ENCODE measurements around the gene CSF1. TPM values are rescaled to one million over a fixed set of nuclear protein-coding genes. Genes with fewer than 3 reads are reported as not detected.
A peak's percentile ranks its signal among the peaks of the same experiment; 100 is the strongest.

The CSF1 gene
- total RNA-seq, 4 donors from 2014 or later: 9.7 to 41.9 (median 22.0) TPM

DNA sequence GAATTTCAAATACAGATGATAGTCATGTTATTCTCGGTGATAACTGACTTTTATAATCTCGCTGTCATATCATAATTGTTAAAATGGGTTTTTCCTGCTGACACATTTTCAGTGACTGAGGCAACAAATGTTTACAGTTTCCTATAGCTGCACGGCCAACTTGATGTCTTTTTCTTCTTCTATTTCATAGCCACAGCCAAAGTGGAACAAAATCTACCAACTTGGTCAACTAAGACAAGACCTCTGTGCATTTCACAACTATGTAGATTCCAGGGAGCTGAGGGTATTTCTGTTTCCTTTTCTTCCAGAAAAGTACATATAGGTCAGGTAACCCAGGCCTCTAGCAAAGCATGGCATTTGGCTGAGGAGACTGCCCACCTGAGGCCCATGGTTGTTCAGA lies 63.5 kb downstream of the CSF1 start:
- TF ChIP-seq, protein P1, sequence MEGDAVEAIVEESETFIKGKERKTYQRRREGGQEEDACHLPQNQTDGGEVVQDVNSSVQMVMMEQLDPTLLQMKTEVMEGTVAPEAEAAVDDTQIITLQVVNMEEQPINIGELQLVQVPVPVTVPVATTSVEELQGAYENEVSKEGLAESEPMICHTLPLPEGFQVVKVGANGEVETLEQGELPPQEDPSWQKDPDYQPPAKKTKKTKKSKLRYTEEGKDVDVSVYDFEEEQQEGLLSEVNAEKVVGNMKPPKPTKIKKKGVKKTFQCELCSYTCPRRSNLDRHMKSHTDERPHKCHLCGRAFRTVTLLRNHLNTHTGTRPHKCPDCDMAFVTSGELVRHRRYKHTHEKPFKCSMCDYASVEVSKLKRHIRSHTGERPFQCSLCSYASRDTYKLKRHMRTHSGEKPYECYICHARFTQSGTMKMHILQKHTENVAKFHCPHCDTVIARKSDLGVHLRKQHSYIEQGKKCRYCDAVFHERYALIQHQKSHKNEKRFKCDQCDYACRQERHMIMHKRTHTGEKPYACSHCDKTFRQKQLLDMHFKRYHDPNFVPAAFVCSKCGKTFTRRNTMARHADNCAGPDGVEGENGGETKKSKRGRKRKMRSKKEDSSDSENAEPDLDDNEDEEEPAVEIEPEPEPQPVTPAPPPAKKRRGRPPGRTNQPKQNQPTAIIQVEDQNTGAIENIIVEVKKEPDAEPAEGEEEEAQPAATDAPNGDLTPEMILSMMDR (IDR thresholded peaks at IDR 0.05): no peak
- no peak for TF ChIP-seq POLR2A (IDR thresholded peaks at IDR 0.05)
- 97 to 98% methylated on average over 3 of the region's 3 CpGs for WGBS, 2 donors
- no peak for DNase-seq (ENCODE audit: low spot score in 2 of 2)
- intact Hi-C loops (cut with DNase I; ENCODE audit: low total_unique reads): no loop called here
- no peak overlapping the region for H3K4me3 ChIP-seq (ENCODE audit: low read depth, poor library complexity, severe bottlenecking)

DNA sequence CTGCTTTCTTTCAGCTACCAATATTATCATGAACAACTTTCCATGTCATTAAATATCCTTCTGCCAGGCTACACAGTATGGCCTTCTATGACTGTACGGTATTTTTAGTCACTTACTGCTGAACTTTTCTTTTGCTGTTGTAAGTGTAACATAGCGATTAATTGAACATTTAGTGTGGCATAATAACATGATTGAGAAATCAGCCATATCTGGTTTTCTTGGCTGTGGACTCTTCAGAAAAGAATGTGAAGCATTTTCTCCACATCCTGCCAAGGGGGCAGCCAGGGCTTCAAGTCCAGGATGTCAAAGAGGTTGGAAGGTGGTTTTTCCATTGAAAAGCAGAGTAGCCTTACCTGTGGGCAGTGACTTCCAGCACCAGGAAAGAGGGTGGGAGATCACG lies 65.1 kb downstream of the CSF1 start:
- intact Hi-C loops (cut with DNase I; ENCODE audit: low total_unique reads): no loop called here
- DNase-seq (ENCODE audit: low spot score in 2 of 2): no peak
- WGBS, 2 donors: 86 to 88% methylated on average over 3 of the region's 3 CpGs
- no peak overlapping the region for H3K4me3 ChIP-seq (ENCODE audit: low read depth, poor library complexity, severe bottlenecking)
- TF ChIP-seq, protein P1 (IDR thresholded peaks at IDR 0.05): no peak
- TF ChIP-seq POLR2A (IDR thresholded peaks at IDR 0.05): no peak

DNA sequence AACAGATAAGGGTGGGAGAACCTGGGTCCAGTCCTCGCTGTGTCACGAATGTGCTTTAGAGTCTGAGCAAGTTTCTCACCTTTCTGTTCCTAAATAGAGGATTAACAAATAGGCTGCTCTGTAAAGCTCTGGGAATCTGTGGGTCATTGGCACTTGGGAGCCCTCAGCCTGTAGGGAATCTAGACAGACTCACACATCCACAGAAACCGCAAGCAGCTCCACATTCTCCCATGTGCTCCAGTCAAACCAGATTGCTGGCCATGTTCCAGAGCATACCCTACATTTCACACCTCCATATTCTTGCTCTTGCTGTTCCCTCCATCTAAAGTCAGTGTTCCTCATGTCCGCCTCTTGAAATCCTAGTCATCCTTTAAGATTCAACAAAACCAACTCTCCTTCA lies 66.1 kb downstream of the CSF1 start:
- intact Hi-C loops (cut with DNase I; ENCODE audit: low total_unique reads): no loop called here
- 95 to 96% methylated on average over 4 of the region's 4 CpGs for WGBS, 2 donors
- TF ChIP-seq POLR2A (IDR thresholded peaks at IDR 0.05): no peak
- TF ChIP-seq, protein P1 (IDR thresholded peaks at IDR 0.05): no peak
- H3K4me3 ChIP-seq (ENCODE audit: low read depth, poor library complexity, severe bottlenecking): no peak overlapping the region
- no peak for DNase-seq (ENCODE audit: low spot score in 2 of 2)

DNA sequence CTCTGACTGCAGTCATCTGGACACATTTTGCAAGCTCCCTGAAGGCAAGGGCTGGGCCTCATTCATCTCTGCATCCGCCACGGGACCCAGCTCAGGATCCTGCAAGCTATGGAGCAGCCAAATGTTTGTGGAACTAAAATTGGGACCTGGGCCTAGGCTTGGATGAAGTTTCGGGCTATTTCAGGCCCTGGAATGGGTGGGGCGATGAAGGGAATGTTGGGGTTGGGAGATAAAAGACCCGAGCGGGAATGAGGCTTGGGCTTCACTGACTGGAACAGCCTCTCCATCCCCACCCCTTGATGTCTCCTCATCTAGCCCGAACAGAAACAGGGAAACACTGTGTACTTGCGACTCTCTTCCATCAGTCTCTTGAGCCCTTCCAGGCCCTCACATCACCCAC lies 66.6 kb downstream of the CSF1 start:
- no peak overlapping the region for H3K4me3 ChIP-seq (ENCODE audit: low read depth, poor library complexity, severe bottlenecking)
- intact Hi-C loops (cut with DNase I; ENCODE audit: low total_unique reads): no loop called here
- 65 to 83% methylated on average over 8 of the region's 8 CpGs for WGBS, 2 donors
- TF ChIP-seq POLR2A (IDR thresholded peaks at IDR 0.05): no peak
- TF ChIP-seq, protein P1 (IDR thresholded peaks at IDR 0.05): no peak
- peak in 1 of 2 donors; percentile 55 for DNase-seq (ENCODE audit: low spot score in 2 of 2)

DNA sequence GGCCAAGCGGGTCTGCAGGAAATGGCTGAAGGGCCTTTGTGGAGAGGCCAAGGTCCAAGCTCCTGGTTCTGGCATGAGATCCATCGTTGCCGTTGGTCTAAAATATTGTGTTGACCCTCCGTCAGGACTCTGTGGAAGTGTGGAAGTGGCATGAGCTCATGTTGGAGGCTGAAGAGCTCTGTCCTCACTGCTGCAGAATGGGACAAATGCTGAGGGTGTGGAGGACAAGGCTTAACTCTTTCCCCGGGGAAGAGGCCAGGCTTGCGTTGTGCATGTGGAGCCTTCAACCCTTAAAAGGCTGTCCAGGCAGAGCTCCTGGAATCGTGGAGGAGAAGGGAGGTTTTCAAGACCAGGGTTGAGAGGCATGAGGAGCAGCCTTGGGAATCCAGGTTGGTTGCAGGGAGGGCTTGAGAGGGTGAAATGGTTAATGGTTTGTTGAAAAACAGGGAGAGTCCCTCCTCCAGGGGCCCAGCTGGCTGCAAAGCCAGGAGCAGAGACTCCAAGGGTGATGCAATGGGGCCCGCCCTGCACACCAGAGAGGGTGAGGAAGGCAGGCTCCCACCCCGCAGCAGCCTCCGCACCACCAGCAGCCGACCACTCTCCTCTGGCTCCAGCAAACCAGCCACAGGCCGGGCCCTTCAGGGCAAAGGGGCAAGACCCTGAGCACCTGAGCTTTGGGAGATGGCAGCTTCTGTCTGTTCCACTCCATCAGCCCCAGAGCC lies 67.2 kb downstream of the CSF1 start:
- intact Hi-C loops (cut with DNase I; ENCODE audit: low total_unique reads): no loop called here
- no peak for TF ChIP-seq POLR2A (IDR thresholded peaks at IDR 0.05)
- TF ChIP-seq, protein P1 (IDR thresholded peaks at IDR 0.05): no peak
- WGBS, 2 donors: 68 to 70% methylated on average over 8 to 12 of the region's 12 CpGs
- DNase-seq (ENCODE audit: low spot score in 2 of 2): no peak
- H3K4me3 ChIP-seq (ENCODE audit: low read depth, poor library complexity, severe bottlenecking): no peak overlapping the region
